ENCODE data around the gene NAALADL2.

The NAALADL2 gene

GRCh38 chr3:174907628-174908407 lies 48.7 kb downstream of the NAALADL2 start:
- no peaks in the 10 kb centered on the region for H3K36me3 ChIP-seq (replicated peaks; ENCODE audit: low read depth, low read length)
- H3K4me3 ChIP-seq (ENCODE audit: low read length): no peak overlapping the region
- no peaks in the 10 kb centered on the region for H3K79me2 ChIP-seq (ENCODE audit: low read length)
- H3K4me2 ChIP-seq (ENCODE audit: low read length): no peak overlapping the region
- H3K9me3 ChIP-seq (ENCODE audit: insufficient read depth, low read length): no peaks in the 10 kb centered on the region
- H3K4me1 ChIP-seq (ENCODE audit: low read length): no peaks in the 10 kb centered on the region
- no peak overlapping the region for H3K9ac ChIP-seq (ENCODE audit: low read length)
- H2AFZ ChIP-seq (ENCODE audit: low read depth, low read length): no peak overlapping the region
- H3K27me3 ChIP-seq (ENCODE audit: low read depth, low read length): no peaks in the 10 kb centered on the region
- no peak for TF ChIP-seq CTCF (IDR thresholded peaks at IDR 0.05; ENCODE audit: low read depth, low read length)
- no peak for TF ChIP-seq EZH2phosphoT487 (IDR thresholded peaks at IDR 0.05; ENCODE audit: low read depth)
- no peak overlapping the region for H3K27ac ChIP-seq (ENCODE audit: low read length)
- no peaks in the 10 kb centered on the region for H4K20me1 ChIP-seq (ENCODE audit: insufficient read depth, low read length)

- H3K79me2 ChIP-seq (ENCODE audit: low read length): no peaks in the 10 kb centered on the region
- H3K4me2 ChIP-seq (ENCODE audit: low read length): no peak overlapping the region
- H3K9ac ChIP-seq (ENCODE audit: low read length): no peak overlapping the region
- no peak overlapping the region for H2AFZ ChIP-seq (ENCODE audit: low read depth, low read length)
- no peaks in the 10 kb centered on the region for H3K9me3 ChIP-seq (ENCODE audit: insufficient read depth, low read length)
- no peak overlapping the region for H3K4me3 ChIP-seq (ENCODE audit: low read length)
- H3K36me3 ChIP-seq (replicated peaks; ENCODE audit: low read depth, low read length): no peaks in the 10 kb centered on the region
- H4K20me1 ChIP-seq (ENCODE audit: insufficient read depth, low read length): no peaks in the 10 kb centered on the region
- no peaks in the 10 kb centered on the region for H3K4me1 ChIP-seq (ENCODE audit: low read length)
- no peaks in the 10 kb centered on the region for H3K27me3 ChIP-seq (ENCODE audit: low read depth, low read length)
- no peak overlapping the region for H3K27ac ChIP-seq (ENCODE audit: low read length)
- no peak for TF ChIP-seq EZH2phosphoT487 (IDR thresholded peaks at IDR 0.05; ENCODE audit: low read depth)
- TF ChIP-seq CTCF (IDR thresholded peaks at IDR 0.05; ENCODE audit: low read depth, low read length): no peak
These were observed 72.6 kb downstream of the NAALADL2 start for GRCh38 chr3:174931473-174932353.

GRCh38 chr3:174936590-174936989 lies 77.5 kb downstream of the NAALADL2 start:
- Histone ChIP-seq H3K4me3 (ENCODE audit: low read length) (no peak overlapping the region), H3K27ac (ENCODE audit: low read length) (no peak overlapping the region), H3K9ac (ENCODE audit: low read length) (no peak overlapping the region), H3K9me3 (ENCODE audit: insufficient read depth, low read length) (no peaks in the 10 kb centered on the region), H3K4me2 (ENCODE audit: low read length) (no peak overlapping the region), H3K27me3 (ENCODE audit: low read depth, low read length) (no peaks in the 10 kb centered on the region), H2AFZ (ENCODE audit: low read depth, low read length) (no peak overlapping the region), H3K36me3 (replicated peaks; ENCODE audit: low read depth, low read length) (no peaks in the 10 kb centered on the region), H4K20me1 (ENCODE audit: insufficient read depth, low read length) (no peaks in the 10 kb centered on the region), H3K4me1 (ENCODE audit: low read length) (no peaks in the 10 kb centered on the region), H3K79me2 (ENCODE audit: low read length) (no peaks in the 10 kb centered on the region)
- TF ChIP-seq EZH2phosphoT487 (IDR thresholded peaks at IDR 0.05; ENCODE audit: low read depth): no peak
- no peak for TF ChIP-seq CTCF (IDR thresholded peaks at IDR 0.05; ENCODE audit: low read depth, low read length)

- Histone ChIP-seq H3K4me3 (ENCODE audit: low read length) (no peak overlapping the region), H3K4me2 (ENCODE audit: low read length) (no peak overlapping the region)
These were observed 78.3 kb downstream of the NAALADL2 start for GRCh38 chr3:174937478-174937877.

More at GRCh38 chr3:174937478-174937877, 78.3 kb downstream of the NAALADL2 start:
- no peaks in the 10 kb centered on the region for H3K36me3 ChIP-seq (replicated peaks; ENCODE audit: low read depth, low read length)
- no peaks in the 10 kb centered on the region for H4K20me1 ChIP-seq (ENCODE audit: insufficient read depth, low read length)
- H3K79me2 ChIP-seq (ENCODE audit: low read length): no peaks in the 10 kb centered on the region
- no peaks in the 10 kb centered on the region for H3K4me1 ChIP-seq (ENCODE audit: low read length)
- no peak overlapping the region for H3K9ac ChIP-seq (ENCODE audit: low read length)
- no peaks in the 10 kb centered on the region for H3K27me3 ChIP-seq (ENCODE audit: low read depth, low read length)
- no peak overlapping the region for H3K27ac ChIP-seq (ENCODE audit: low read length)
- H2AFZ ChIP-seq (ENCODE audit: low read depth, low read length): no peak overlapping the region
- H3K9me3 ChIP-seq (ENCODE audit: insufficient read depth, low read length): no peaks in the 10 kb centered on the region
- no peak for TF ChIP-seq EZH2phosphoT487 (IDR thresholded peaks at IDR 0.05; ENCODE audit: low read depth)
- TF ChIP-seq CTCF (IDR thresholded peaks at IDR 0.05; ENCODE audit: low read depth, low read length): no peak

Measured in OCI-LY3 (cell line).